Parathyroid adenoma (tissue), 2 donors: ENCODE data around the gene ADRB1.

Source experiments
- H2AFZ ChIP-seq: fragments of 300-600 bp; sonication (generic); one replicate; pipeline ENCODE4 v1.7.0; 2017; ENCODE audit warnings: antibody characterized with exemption, mild to moderate bottlenecking
- H3K27ac ChIP-seq: fragments of 300-600 bp; sonication (generic); one replicate; pipeline ENCODE4 v1.7.0; 2017
- H3K27me3 ChIP-seq: fragments of 300-600 bp; sonication (generic); one replicate; pipeline ENCODE4 v1.7.0; 2017; ENCODE audit warnings: low read length; ENCODE audit not compliant: control insufficient read depth, insufficient read depth
- H3K36me3 ChIP-seq: fragments of 300-600 bp; sonication (generic); one replicate; pipeline ENCODE4 v1.7.0; 2017; ENCODE audit warnings: low read length; ENCODE audit not compliant: control insufficient read depth, insufficient read depth
- H3K4me1 ChIP-seq: fragments of 300-600 bp; sonication (generic); one replicate; pipeline ENCODE4 v1.7.0; 2017; ENCODE audit warnings: control low read depth
- H3K4me2 ChIP-seq: fragments of 300-600 bp; sonication (generic); one replicate; pipeline ENCODE4 v1.7.0; 2017; ENCODE audit warnings: low read length
- H3K4me3 ChIP-seq: fragments of 300-600 bp; sonication (generic); one replicate; pipeline ENCODE4 v1.7.0; 2017; ENCODE audit warnings: low read depth, low read length
- H3K79me2 ChIP-seq: fragments of 300-600 bp; sonication (generic); one replicate; pipeline ENCODE4 v1.7.0; 2017; ENCODE audit warnings: control low read depth
- H3K9ac ChIP-seq: fragments of 300-600 bp; sonication (generic); one replicate; pipeline ENCODE4 v1.7.0; 2017; ENCODE audit warnings: mild to moderate bottlenecking
- H3K9me3 ChIP-seq: fragments of 300-600 bp; sonication (generic); one replicate; pipeline ENCODE4 v1.7.0; 2017; ENCODE audit warnings: low read length; ENCODE audit not compliant: control insufficient read depth
- TF ChIP-seq, protein P1 (sequence below): fragments of 300-600 bp; sonication (generic); IDR thresholded peaks from one replicate; pipeline ENCODE4 v1.7.0; 2017; ENCODE audit warnings: antibody characterized with exemption, mild to moderate bottlenecking
- donor health status: primary hyperparathyroidism.

Gene ADRB1

GRCh38 chr10:114064151-114065048, 20.7 kb downstream of the ADRB1 start:
- Histone ChIP-seq H3K9me3 (no peaks in the 10 kb centered on the region), H3K36me3 (no peaks in the 10 kb centered on the region), H3K4me3 (no peak overlapping the region), H3K27ac (no peak overlapping the region), H3K4me2 (no peak overlapping the region), H3K27me3 (no peaks in the 10 kb centered on the region), H3K79me2 (no peaks in the 10 kb centered on the region), H3K4me1 (no peaks in the 10 kb centered on the region), H2AFZ (no peak overlapping the region), H3K9ac (no peak overlapping the region)
- TF ChIP-seq, protein P1, sequence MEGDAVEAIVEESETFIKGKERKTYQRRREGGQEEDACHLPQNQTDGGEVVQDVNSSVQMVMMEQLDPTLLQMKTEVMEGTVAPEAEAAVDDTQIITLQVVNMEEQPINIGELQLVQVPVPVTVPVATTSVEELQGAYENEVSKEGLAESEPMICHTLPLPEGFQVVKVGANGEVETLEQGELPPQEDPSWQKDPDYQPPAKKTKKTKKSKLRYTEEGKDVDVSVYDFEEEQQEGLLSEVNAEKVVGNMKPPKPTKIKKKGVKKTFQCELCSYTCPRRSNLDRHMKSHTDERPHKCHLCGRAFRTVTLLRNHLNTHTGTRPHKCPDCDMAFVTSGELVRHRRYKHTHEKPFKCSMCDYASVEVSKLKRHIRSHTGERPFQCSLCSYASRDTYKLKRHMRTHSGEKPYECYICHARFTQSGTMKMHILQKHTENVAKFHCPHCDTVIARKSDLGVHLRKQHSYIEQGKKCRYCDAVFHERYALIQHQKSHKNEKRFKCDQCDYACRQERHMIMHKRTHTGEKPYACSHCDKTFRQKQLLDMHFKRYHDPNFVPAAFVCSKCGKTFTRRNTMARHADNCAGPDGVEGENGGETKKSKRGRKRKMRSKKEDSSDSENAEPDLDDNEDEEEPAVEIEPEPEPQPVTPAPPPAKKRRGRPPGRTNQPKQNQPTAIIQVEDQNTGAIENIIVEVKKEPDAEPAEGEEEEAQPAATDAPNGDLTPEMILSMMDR, result no peak

DNA sequence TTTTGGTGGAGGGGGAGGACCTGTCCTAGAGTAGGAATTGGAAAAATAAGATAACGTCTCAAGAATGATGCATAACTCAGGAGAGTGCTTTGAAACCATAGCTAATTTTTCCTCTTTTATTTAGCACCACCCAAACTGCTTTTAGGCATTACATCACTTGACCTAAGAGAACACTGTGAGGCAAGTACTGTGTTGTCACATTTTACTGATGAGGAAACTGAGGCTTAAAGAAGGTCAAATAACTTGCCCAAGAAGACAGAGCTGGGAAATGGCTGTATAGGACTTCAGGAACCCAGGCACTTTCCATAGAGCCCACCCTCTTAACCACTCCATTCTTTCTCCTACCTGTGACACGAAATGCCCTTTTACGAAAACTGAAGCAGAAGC, 21.4 kb downstream of the ADRB1 start:
- no peaks in the 10 kb centered on the region for H3K36me3 ChIP-seq
- no peaks in the 10 kb centered on the region for H3K27me3 ChIP-seq
- TF ChIP-seq, protein P1, result no peak
- no peak overlapping the region for H2AFZ ChIP-seq
- no peak overlapping the region for H3K9ac ChIP-seq
- H3K4me2 ChIP-seq, result no peak overlapping the region
- no peaks in the 10 kb centered on the region for H3K79me2 ChIP-seq
- no peaks in the 10 kb centered on the region for H3K9me3 ChIP-seq
- H3K4me3 ChIP-seq, result no peak overlapping the region
- H3K27ac ChIP-seq, result no peak overlapping the region
- H3K4me1 ChIP-seq, result no peaks in the 10 kb centered on the region

DNA sequence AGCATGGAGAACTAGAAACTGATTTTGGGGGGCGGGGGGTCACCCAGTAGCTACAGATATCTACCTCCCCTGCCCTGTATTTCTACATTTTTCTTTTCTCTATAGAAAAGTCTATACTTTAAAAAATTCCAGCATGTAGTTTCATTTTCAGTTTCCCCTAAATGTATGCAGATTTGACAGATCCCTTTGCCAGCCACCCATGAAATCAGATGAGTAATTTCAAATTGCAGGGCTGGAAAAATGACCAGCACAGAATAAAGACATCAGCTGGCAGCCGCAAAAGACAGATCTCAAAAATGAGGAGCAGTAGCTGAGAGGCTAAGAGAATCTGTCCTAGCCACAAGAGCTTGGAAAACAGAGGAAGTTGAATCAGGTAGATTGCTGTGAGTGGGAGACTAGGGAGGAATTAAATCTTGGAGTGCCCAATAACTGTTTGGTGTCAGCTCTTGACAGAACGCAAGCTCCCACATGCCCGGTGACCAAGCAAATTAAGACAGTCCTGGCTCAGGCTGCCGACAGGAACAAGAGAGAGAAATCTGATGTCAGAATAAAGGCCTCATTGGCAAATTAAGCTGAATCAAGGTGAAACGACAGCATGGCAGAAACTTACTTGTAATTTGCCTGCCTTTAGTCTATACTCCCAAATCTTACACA, 24.5 kb downstream of the ADRB1 start:
- no peaks in the 10 kb centered on the region for H3K79me2 ChIP-seq
- H3K4me2 ChIP-seq, result no peak overlapping the region
- no peaks in the 10 kb centered on the region for H3K4me1 ChIP-seq
- no peak overlapping the region for H2AFZ ChIP-seq
- no peaks in the 10 kb centered on the region for H3K9me3 ChIP-seq
- TF ChIP-seq, protein P1, result no peak
- H3K36me3 ChIP-seq, result no peaks in the 10 kb centered on the region
- no peak overlapping the region for H3K4me3 ChIP-seq
- H3K9ac ChIP-seq, result no peak overlapping the region
- H3K27ac ChIP-seq, result no peak overlapping the region
- H3K27me3 ChIP-seq, result no peaks in the 10 kb centered on the region

GRCh38 chr10:114070710-114071109, 27.0 kb downstream of the ADRB1 start:
- Histone ChIP-seq H3K36me3 (no peaks in the 10 kb centered on the region), H3K4me3 (no peak overlapping the region), H3K27ac (no peak overlapping the region), H3K27me3 (no peaks in the 10 kb centered on the region), H3K9ac (no peak overlapping the region), H3K79me2 (no peaks in the 10 kb centered on the region), H3K4me2 (no peak overlapping the region), H2AFZ (no peak overlapping the region), H3K9me3 (no peaks in the 10 kb centered on the region), H3K4me1 (no peaks in the 10 kb centered on the region)
- TF ChIP-seq, protein P1, result no peak
